HG03025 (cell line): ENCODE results near the gene CCDC8.
"Not testable (repeated sequence)": the region's sequence is repeated elsewhere in the genome, so short reads cannot be mapped to it uniquely, and the experiment has no call there.

ENCODE experiments used
- ATAC-seq: cut with Tn5 transposase; IDR thresholded peaks from one replicate; pipeline ENCODE4 v1.9.1; 2021; ENCODE audit warnings: mild to moderate bottlenecking, moderate library complexity; ENCODE audit not compliant: unreplicated experiment, low FRiP score

The CCDC8 gene

GRCh38 chr19:46406976-46407375, 6.4 kb downstream of the CCDC8 start:
- no peak for ATAC-seq

GRCh38 chr19:46404753-46405468, 8.5 kb downstream of the CCDC8 start:
- no peak for ATAC-seq

- ATAC-seq = no peak
These were observed 9.2 kb downstream of the CCDC8 start for GRCh38 chr19:46404055-46404752.

DNA sequence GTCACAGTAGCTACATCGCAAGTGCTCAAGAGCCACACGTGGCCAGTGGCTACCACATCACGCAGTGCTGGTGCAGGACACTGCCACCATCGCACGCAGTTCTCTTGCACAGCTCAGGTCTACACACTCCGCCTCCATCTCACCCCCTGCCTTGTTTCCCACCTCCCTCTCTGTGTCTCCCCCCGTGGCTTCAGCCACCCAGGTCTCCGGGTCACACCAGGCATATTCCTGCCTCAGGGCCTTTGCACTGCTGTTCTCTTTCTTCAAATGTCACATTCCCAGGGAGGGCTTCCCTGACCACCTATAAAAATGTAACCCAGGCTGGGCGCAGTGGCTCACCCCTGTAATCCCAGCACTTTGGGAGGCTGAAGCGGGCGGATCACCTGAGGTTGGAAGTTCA, 10.6 kb downstream of the CCDC8 start:
- no peak for ATAC-seq

GRCh38 chr19:46397801-46398479, 15.4 kb downstream of the CCDC8 start:
- ATAC-seq = not testable (repeated sequence)

DNA sequence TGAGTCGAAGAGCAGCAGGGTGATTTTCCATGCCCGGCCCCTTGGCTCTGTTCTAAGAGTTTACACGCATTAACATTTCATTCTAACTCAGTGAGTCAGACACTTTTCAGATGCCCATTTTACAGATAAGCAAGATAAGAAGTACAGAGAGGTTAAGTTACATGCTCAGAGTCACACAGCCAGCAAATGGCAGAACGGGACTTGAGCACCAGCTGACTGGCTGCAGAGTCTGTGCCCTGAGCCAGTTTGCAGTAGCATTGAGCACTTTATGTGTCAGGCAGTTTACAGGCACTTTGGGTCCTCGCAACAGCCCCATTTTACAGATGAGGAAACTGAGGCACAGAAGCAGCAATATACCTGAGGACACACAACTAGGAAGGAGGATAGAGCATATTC, 19.0 kb downstream of the CCDC8 start:
- no peak for ATAC-seq

GRCh38 chr19:46393456-46394401, 19.6 kb downstream of the CCDC8 start:
- no peak for ATAC-seq

- ATAC-seq = no peak
These were observed 20.5 kb downstream of the CCDC8 start for GRCh38 chr19:46392837-46393236.

DNA sequence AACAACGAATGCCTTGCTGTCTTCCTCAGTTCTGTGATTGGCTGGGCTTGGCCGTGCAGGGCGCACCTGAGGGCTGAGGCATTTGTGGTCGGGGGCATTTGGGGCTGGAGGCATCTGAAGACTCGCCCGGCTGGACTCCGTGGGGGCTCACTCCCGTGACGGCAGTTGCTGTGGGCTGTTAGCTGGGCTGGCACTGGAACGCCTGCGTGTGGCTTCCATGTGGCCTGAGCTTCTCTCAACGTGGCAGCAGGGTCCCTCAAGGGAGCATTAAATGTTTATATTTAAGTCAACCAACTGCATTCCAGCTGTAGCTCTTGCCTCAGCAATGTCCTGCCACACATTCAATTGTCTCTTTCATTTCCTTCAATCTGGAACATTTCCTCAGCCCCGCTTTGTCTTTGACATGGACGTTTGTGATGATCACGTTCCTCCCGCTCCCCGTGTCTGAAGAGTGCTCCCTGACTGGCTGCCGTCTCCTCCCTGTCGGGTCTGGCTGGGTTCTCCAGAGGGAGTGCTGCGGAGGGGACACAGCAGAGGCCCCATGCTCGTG, 21.0 kb downstream of the CCDC8 start:
- no peak for ATAC-seq

DNA sequence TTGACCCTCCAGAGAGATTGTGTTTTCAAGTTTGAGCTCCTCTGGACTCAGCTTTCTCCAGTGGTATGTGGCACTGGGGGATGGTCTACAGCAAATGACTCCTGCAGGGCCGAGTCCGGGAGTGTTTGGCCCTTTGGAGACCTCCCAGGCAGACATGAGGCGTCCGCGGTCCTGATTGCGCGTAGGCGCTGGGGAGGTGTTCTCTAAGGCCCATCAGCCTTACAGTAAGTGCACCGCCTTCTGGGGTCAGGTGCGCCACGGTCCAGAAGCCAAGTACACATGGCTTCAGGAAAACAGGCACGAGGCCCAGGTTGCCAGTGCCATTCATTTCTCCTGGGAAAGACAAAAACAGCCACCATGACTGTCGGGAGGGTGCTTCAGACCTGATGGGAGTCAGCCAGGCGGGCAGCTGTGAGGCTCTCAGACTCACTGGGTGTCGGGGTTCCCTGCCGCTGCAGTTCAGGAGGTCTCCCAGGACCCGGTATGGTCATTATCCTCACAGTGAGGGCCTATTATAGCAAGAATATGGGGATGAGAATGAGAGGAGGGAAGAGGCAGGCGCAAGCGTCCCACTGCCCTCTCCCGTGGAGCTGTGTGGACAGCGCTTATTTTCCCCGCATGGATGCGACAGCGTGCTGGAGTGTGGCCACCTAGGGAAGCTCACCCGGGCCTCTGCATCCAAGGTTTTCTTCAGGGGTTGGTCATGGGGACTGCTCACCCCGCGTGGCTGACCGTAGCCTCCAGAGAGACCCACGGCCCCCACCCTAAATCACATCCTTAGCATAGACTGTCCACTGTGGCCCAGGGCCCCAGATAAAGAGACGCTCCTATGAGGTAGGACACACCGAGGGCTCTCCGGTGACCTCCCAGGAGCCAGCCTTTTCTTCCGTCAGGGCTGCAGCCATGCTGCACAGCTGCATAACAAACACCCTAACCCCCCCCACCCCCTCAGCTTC, 21.8 kb downstream of the CCDC8 start:
- no peak for ATAC-seq

GRCh38 chr19:46390866-46391265, 22.5 kb downstream of the CCDC8 start:
- ATAC-seq = no peak

GRCh38 chr19:46390121-46390858, 23.1 kb downstream of the CCDC8 start:
- no peak for ATAC-seq

DNA sequence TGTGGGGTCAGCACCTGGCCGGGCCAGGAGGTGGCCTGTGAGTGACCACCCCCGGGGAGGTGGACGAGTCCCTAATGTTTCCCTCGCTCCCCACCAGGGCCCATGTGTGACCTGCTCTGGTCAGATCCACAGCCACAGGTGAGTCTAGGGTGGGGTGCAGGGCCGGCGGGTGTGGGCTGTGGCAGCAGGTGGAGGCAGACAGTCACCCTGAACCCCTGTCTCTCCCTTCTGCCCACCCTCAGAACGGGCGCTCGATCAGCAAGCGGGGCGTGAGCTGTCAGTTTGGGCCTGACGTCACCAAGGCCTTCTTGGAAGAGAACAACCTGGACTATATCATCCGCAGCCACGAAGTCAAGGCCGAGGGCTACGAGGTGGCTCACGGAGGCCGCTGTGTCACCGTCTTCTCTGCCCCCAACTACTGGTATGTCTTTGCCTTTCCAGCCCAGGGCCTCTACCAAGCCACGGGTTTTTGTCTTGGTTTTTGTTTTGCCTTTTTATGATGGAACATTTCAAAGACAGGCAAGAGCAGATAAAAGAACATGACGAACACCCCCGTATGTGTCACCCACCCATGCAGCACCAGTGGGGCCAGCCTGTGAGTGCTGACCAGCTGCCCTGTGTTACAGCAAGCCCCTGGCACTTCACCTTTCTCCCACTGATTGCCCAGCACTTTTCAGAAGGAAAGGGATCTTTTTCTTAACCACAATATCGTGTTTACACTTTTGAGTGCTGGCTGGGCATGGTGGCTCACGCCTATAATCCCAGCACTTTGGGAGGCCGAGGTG, 24.9 kb downstream of the CCDC8 start:
- no peak for ATAC-seq

- ATAC-seq = no peak
These were observed 25.6 kb downstream of the CCDC8 start for GRCh38 chr19:46387713-46388130.

DNA sequence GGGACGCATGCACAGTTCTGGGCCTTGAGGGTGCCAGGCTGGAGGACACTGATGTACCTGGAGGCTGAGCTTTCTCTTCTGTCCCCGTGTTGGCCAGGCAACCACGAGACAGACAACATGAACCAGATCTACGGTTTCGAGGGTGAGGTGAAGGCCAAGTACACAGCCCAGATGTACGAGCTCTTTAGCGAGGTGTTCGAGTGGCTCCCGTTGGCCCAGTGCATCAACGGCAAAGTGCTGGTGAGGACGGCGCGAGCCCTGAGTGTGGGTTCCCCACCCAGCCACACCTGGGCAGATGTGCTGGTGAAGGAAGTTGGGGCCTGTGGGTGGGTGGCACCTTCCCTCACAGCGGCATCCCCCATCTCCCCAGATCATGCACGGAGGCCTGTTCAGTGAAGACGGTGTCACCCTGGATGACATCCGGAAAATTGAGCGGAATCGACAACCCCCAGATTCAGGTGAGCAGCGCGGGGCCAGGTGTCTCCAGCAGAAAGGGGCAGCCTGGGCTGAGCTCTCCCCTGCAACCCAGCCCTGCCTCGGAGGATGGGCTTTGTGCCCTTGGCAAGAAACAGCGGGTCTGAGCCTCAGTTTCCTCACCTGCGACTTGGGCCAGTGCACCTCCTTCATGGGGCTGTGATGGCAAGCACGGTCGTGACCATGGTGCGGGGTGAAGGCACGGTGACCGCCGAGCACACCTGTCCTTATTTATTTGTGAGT, 26.2 kb downstream of the CCDC8 start:
- no peak for ATAC-seq

DNA sequence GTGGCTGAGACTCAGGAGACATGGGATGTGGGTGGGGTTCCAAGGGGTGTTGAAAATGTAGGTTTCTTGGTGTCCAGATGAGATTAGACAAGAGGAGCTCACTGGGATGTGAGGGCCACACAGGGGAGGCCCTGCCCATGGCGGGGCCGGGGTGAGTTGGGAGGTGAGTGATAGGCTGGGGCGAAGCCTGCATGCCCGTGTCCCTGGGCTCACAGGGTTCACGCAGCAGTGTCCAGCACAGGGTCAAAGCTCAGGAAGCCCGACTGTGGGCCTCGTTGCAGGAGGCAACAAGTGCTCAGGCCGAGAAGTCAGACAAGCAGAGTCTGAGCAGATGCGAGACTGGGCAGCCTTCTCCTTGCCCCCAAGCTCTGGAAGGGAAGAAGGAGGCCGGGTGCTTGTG, 27.2 kb downstream of the CCDC8 start:
- no peak for ATAC-seq

GRCh38 chr19:46385636-46386035, 27.7 kb downstream of the CCDC8 start:
- no peak for ATAC-seq
